ENCODE data around the gene IFITM10. TPM values are rescaled to one million over a fixed set of nuclear protein-coding genes. Genes with fewer than 3 reads are reported as not detected.

The IFITM10 gene
- total RNA-seq, 4 donors from 2014 or later, result 0.42 to 0.58 (median 0.54) TPM

- Histone ChIP-seq H3K27me3 (peaks cover 0 to 95% (median 8%) of the 10 kb centered on the region in 4 donors), H3K36me3 (no peaks in the 10 kb centered on the region)
Measured at GRCh38 chr11:1730059-1730629, 20.3 kb downstream of the IFITM10 start.

GRCh38 chr11:1729692-1730011, 20.7 kb downstream of the IFITM10 start:
- Histone ChIP-seq H3K27me3 (peaks cover 0 to 95% (median 7%) of the 10 kb centered on the region in 4 donors), H3K4me1 (peaks cover 0 to 17% (median 11%) of the 10 kb centered on the region in 4 donors), H3K4me3 (no peak overlapping the region), H3K36me3 (no peaks in the 10 kb centered on the region), H3K27ac (replicated peaks in 1 of 4) (no peak overlapping the region), H3K9me3 (no peaks in the 10 kb centered on the region)
- TF ChIP-seq EP300 (IDR thresholded peaks at IDR 0.05), result no peak
- TF ChIP-seq POLR2A (IDR thresholded peaks at IDR 0.05; ENCODE audit: low read depth), result no peak
- no peak for TF ChIP-seq CTCF (IDR thresholded peaks at IDR 0.05)
- TF ChIP-seq POLR2AphosphoS5 (IDR thresholded peaks at IDR 0.05), result no peak
- WGBS, result 52% methylated on average over 9 of the region's 9 CpGs
- DNase-seq (ENCODE audit: extremely low spot score), result no peak
- intact Hi-C loops (cut with DNase I), result no loop called here

More at GRCh38 chr11:1730059-1730629, 20.3 kb downstream of the IFITM10 start:
- Histone ChIP-seq H3K4me3 (no peak overlapping the region), H3K4me1 (peaks cover 0 to 17% (median 11%) of the 10 kb centered on the region in 4 donors), H3K9me3 (no peaks in the 10 kb centered on the region), H3K27ac (replicated peaks in 1 of 4) (no peak overlapping the region)
- no peak for TF ChIP-seq POLR2A (IDR thresholded peaks at IDR 0.05; ENCODE audit: low read depth)
- no peak for TF ChIP-seq CTCF (IDR thresholded peaks at IDR 0.05)
- no peak for TF ChIP-seq EP300 (IDR thresholded peaks at IDR 0.05)
- no peak for TF ChIP-seq POLR2AphosphoS5 (IDR thresholded peaks at IDR 0.05)
- intact Hi-C loops (cut with DNase I), result no loop called here
- whole genome bisulfite sequencing, result 41% methylated on average over 11 of the region's 11 CpGs
- no peak for DNase-seq (ENCODE audit: extremely low spot score)

- Histone ChIP-seq H3K9me3 (no peaks in the 10 kb centered on the region), H3K36me3 (no peaks in the 10 kb centered on the region), H3K27me3 (peaks cover 0 to 95% (median 7%) of the 10 kb centered on the region in 4 donors), H3K4me1 (peaks cover 0 to 17% (median 11%) of the 10 kb centered on the region in 4 donors), H3K4me3 (no peak overlapping the region), H3K27ac (replicated peaks in 1 of 4) (no peak overlapping the region)
- intact Hi-C loops (cut with DNase I), result no loop called here
- 73% methylated on average over 25 of the region's 25 CpGs for WGBS
- no peak for TF ChIP-seq CTCF (IDR thresholded peaks at IDR 0.05)
- no peak for TF ChIP-seq POLR2AphosphoS5 (IDR thresholded peaks at IDR 0.05)
- TF ChIP-seq EP300 (IDR thresholded peaks at IDR 0.05), result no peak
- no peak for TF ChIP-seq POLR2A (IDR thresholded peaks at IDR 0.05; ENCODE audit: low read depth)
- DNase-seq (ENCODE audit: extremely low spot score), result no peak
Measured at GRCh38 chr11:1728931-1729691, 21.3 kb downstream of the IFITM10 start.

- TF ChIP-seq POLR2AphosphoS5 (IDR thresholded peaks at IDR 0.05), result no peak
- TF ChIP-seq EP300 (IDR thresholded peaks at IDR 0.05), result no peak
- TF ChIP-seq CTCF (IDR thresholded peaks at IDR 0.05), result no peak
- TF ChIP-seq POLR2A (IDR thresholded peaks at IDR 0.05; ENCODE audit: low read depth), result no peak
- DNase-seq (ENCODE audit: extremely low spot score), result no peak
Measured at GRCh38 chr11:1728301-1728700, 22.1 kb downstream of the IFITM10 start.

More at GRCh38 chr11:1728301-1728700, 22.1 kb downstream of the IFITM10 start:
- intact Hi-C loops (cut with DNase I), result no loop called here
- 69% methylated on average over 4 of the region's 4 CpGs for WGBS
- Histone ChIP-seq H3K36me3 (no peaks in the 10 kb centered on the region), H3K27me3 (peaks cover 0 to 91% (median 7%) of the 10 kb centered on the region in 4 donors), H3K4me1 (peaks cover 0 to 17% (median 11%) of the 10 kb centered on the region in 4 donors), H3K27ac (replicated peaks in 1 of 4) (no peak overlapping the region), H3K4me3 (no peak overlapping the region), H3K9me3 (no peaks in the 10 kb centered on the region)

Measured in esophagus muscularis mucosa (tissue), 4 donors.